Caco-2 (cell line): ENCODE results near the gene LMBR1. TPM values are rescaled to one million over a fixed set of nuclear protein-coding genes. Genes with fewer than 3 reads are reported as not detected.
A peak's percentile ranks its signal among the peaks of the same experiment; 100 is the strongest.

ENCODE experiments used
- BruUV-seq: library from RNA; stranded (reverse); fragments of 400-500 nt; replicated peaks from 2 replicates; lab custom pipeline; 2021; lab: Mats Ljungman, UMichigan
- CTCF ChIA-PET: fragments of 300-600 bp; sonication (Branson Sonifier 250); formaldehyde crosslinking; loops from one replicate; lab custom pipeline; 2022; ENCODE audit warnings: antibody characterized with exemption; lab: Charles Lee
- POLR2A ChIA-PET: fragments of 300-600 bp; sonication (Branson Sonifier 250); formaldehyde crosslinking; loops from one replicate; lab custom pipeline; 2022; ENCODE audit warnings: antibody characterized with exemption; lab: Charles Lee
- DNase-seq, 2 experiments: peaks; one replicate each; pipeline versions ENCODE4 v3.0.0 to v3.0.0-alpha.2; 2020 to 2022
- H3K27me3 ChIP-seq: replicated peaks from 2 replicates; pipeline ENCODE4 v1.6.0; 2011; ENCODE audit warnings: low read length; ENCODE audit not compliant: control insufficient read depth, insufficient read depth
- H3K36me3 ChIP-seq: 2 replicates; pipeline ENCODE4 v1.5.1; 2011; ENCODE audit warnings: low read length; ENCODE audit not compliant: control insufficient read depth, insufficient read depth
- H3K4me1 ChIP-seq: fragments of 250-450 bp; sonication (Bioruptor Pico); 2 replicates; pipeline ENCODE4 v1.5.1; 2020; ENCODE audit warnings: mild to moderate bottlenecking
- H3K4me3 ChIP-seq: 2 replicates; pipeline ENCODE4 v1.5.1; 2011; ENCODE audit warnings: low read depth, mild to moderate bottlenecking, control low read depth, low read length
- H3K9me3 ChIP-seq: fragments of 250-450 bp; sonication (Bioruptor Pico); 2 replicates; pipeline ENCODE4 v1.5.1; 2020; ENCODE audit warnings: mild to moderate bottlenecking, moderate library complexity
- H3K27ac Mint-ChIP-seq: one replicate; pipeline ENCODE4 v1.8.0; 2022; ENCODE audit warnings: mixed read lengths; ENCODE audit not compliant: unreplicated experiment
- H3K27me3 Mint-ChIP-seq: one replicate; pipeline ENCODE4 v1.8.0; 2022; ENCODE audit warnings: mixed read lengths; ENCODE audit not compliant: insufficient read depth, unreplicated experiment
- H3K36me3 Mint-ChIP-seq: one replicate; pipeline ENCODE4 v1.8.0; 2022; ENCODE audit warnings: mild to moderate bottlenecking, mixed read lengths; ENCODE audit not compliant: insufficient read depth, unreplicated experiment
- H3K4me1 Mint-ChIP-seq: one replicate; pipeline ENCODE4 v1.8.0; 2022; ENCODE audit warnings: low read depth, mixed read lengths; ENCODE audit not compliant: unreplicated experiment
- H3K4me3 Mint-ChIP-seq: one replicate; pipeline ENCODE4 v1.8.0; 2022; ENCODE audit warnings: mild to moderate bottlenecking, moderate library complexity, mixed read lengths; ENCODE audit not compliant: unreplicated experiment
- H3K9me3 Mint-ChIP-seq: one replicate; pipeline ENCODE4 v1.8.0; 2022; ENCODE audit warnings: mixed read lengths; ENCODE audit not compliant: unreplicated experiment
- intact Hi-C: fragments of 100-400 bp; cut with micrococcal nuclease; formaldehyde crosslinking; loops from one replicate; pipeline ENCODE4 v1.10.0; 2022; ENCODE audit not compliant: unreplicated experiment
- total RNA-seq: library from RNA; stranded (reverse); gene quantifications from 2 replicates; pipeline ENCODE4 v1.2.3, GENCODE V29; 2022
- TF ChIP-seq, protein P1 (sequence below), 2 experiments: fragments of 200-600 bp in 1 of 2; IDR thresholded peaks; 1 replicate in 1 of 2; 2 replicates in 1 of 2; pipeline versions ENCODE4 v1.5.1 to v1.8.0; 2011 to 2022; ENCODE audit warnings: antibody characterized with exemption in 1 of 2, control low read depth in 1 of 2, inconsistent platforms in 1 of 2, low read depth in 1 of 2, low read length in 1 of 2, mild to moderate bottlenecking in 1 of 2, moderate library complexity in 1 of 2; ENCODE audit not compliant: insufficient read depth in 1 of 2, severe bottlenecking in 1 of 2, unreplicated experiment in 1 of 2

Gene LMBR1
- total RNA-seq, 1 experiment from 2014 or later: 77.9 TPM

DNA sequence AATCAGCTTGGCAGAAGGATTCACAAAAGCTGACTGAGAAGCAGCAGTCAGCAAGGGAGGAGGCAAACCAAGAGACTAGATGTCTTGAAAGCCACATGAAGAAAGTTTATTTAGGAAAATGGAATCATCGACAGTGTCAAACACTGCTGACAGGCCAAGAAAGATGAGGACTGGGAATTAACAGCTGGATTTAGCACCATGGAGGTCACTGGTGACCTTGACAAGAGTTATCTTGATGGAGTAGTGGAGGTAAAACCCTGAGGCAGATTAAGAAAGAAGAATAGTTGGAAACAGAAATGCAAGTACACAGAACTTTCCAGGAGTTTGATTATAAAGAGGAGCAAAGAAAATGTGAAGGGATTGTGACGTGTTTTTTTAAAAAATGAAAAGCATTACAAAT is 51.5 kb downstream of the LMBR1 start:
- no peaks in the 10 kb centered on the region for H3K27me3 Mint-ChIP-seq
- intact Hi-C loops: no loop called here
- H3K4me3 Mint-ChIP-seq: no peak overlapping the region
- Histone ChIP-seq H3K36me3 (no peaks in the 10 kb centered on the region), H3K9me3 (no peaks in the 10 kb centered on the region), H3K27me3 (no peaks in the 10 kb centered on the region), H3K4me1 (no peaks in the 10 kb centered on the region; the same call in 1 of the 2 replicates), H3K4me3 (no peak overlapping the region)
- no TSS peak for BruUV-seq
- TF ChIP-seq, protein P1, sequence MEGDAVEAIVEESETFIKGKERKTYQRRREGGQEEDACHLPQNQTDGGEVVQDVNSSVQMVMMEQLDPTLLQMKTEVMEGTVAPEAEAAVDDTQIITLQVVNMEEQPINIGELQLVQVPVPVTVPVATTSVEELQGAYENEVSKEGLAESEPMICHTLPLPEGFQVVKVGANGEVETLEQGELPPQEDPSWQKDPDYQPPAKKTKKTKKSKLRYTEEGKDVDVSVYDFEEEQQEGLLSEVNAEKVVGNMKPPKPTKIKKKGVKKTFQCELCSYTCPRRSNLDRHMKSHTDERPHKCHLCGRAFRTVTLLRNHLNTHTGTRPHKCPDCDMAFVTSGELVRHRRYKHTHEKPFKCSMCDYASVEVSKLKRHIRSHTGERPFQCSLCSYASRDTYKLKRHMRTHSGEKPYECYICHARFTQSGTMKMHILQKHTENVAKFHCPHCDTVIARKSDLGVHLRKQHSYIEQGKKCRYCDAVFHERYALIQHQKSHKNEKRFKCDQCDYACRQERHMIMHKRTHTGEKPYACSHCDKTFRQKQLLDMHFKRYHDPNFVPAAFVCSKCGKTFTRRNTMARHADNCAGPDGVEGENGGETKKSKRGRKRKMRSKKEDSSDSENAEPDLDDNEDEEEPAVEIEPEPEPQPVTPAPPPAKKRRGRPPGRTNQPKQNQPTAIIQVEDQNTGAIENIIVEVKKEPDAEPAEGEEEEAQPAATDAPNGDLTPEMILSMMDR (IDR thresholded peaks at IDR 0.05; ENCODE audit: insufficient read depth in 1 of 2, low read depth in 1 of 2, low read length in 1 of 2, severe bottlenecking in 1 of 2, unreplicated experiment in 1 of 2): no peak
- H3K27ac Mint-ChIP-seq: no peak overlapping the region
- H3K9me3 Mint-ChIP-seq: no peaks in the 10 kb centered on the region
- H3K4me1 Mint-ChIP-seq: peaks cover 11% of the 10 kb centered on the region
- ChIA-PET CTCF (no interaction called here), POLR2A (no interaction called here)
- peaks cover 9% of the 10 kb centered on the region for H3K36me3 Mint-ChIP-seq
- no peak for DNase-seq

DNA sequence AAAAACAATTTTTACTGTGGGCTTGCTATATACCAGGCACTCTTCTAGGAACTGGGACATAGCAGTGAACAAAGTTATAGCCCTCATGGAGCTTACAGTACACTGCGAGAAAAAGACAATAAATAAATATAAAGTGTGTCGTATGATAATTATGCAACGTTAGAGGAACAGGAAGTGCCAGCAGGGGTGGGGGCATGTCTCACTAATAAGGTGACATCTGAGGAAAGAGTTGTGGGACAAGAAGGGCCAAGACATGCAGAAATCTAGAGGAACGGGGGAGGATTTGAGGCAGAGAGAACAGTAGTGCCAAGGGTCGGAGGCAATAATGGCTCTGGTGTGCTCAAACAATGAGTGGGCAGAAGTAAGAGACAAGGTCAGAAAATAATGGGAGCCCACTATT is 52.8 kb downstream of the LMBR1 start:
- no peaks in the 10 kb centered on the region for H3K27me3 ChIP-seq
- Mint-ChIP-seq H3K27ac (peak overlapping the region; percentile 21), H3K27me3 (no peaks in the 10 kb centered on the region), H3K36me3 (peaks cover 16% of the 10 kb centered on the region), H3K4me3 (no peak overlapping the region), H3K4me1 (peaks cover 11% of the 10 kb centered on the region), H3K9me3 (no peaks in the 10 kb centered on the region)
- DNase-seq: no peak
- no peaks in the 10 kb centered on the region; the same call in none of the 2 replicates for H3K4me1 ChIP-seq
- ChIA-PET POLR2A (no interaction called here), CTCF (no interaction called here)
- BruUV-seq: no TSS peak
- H3K9me3 ChIP-seq: no peaks in the 10 kb centered on the region
- intact Hi-C loops: no loop called here
- TF ChIP-seq, protein P1 (IDR thresholded peaks at IDR 0.05; ENCODE audit: insufficient read depth in 1 of 2, low read depth in 1 of 2, low read length in 1 of 2, severe bottlenecking in 1 of 2, unreplicated experiment in 1 of 2): no peak
- no peaks in the 10 kb centered on the region for H3K36me3 ChIP-seq
- H3K4me3 ChIP-seq: no peak overlapping the region

DNA sequence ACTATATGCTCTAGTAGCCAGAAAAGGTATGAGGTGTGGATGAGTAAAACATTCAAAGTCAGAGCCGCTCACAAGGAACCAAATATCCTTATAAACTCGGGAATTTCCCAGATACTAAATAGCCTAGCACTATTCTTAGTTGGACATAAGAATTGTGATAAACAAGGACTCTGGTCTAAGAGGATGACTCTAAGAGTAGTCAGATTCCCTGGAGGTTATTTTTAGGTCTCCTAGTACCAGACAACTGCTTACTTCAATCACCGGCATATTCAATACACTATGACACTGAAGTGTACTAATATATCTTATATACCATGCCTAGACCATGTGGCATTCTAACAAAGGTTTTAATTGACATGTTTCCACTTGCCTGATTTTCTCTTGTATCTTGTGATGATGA is 56.5 kb downstream of the LMBR1 start:
- Histone ChIP-seq H3K9me3 (no peaks in the 10 kb centered on the region), H3K27me3 (no peaks in the 10 kb centered on the region), H3K4me1 (no peaks in the 10 kb centered on the region; the same call in none of the 2 replicates), H3K4me3 (no peak overlapping the region), H3K36me3 (no peaks in the 10 kb centered on the region)
- H3K27me3 Mint-ChIP-seq: no peaks in the 10 kb centered on the region
- H3K36me3 Mint-ChIP-seq: peaks cover 25% of the 10 kb centered on the region
- no TSS peak for BruUV-seq
- DNase-seq: no peak
- no peak overlapping the region for H3K4me3 Mint-ChIP-seq
- no peaks in the 10 kb centered on the region for H3K9me3 Mint-ChIP-seq
- intact Hi-C loops: no loop called here
- no peak overlapping the region for H3K27ac Mint-ChIP-seq
- TF ChIP-seq, protein P1 (IDR thresholded peaks at IDR 0.05; ENCODE audit: insufficient read depth in 1 of 2, low read depth in 1 of 2, low read length in 1 of 2, severe bottlenecking in 1 of 2, unreplicated experiment in 1 of 2): no peak
- peaks cover 11% of the 10 kb centered on the region for H3K4me1 Mint-ChIP-seq
- CTCF ChIA-PET: no interaction called here
- POLR2A ChIA-PET: no interaction called here
